GM10266 (cell line): ENCODE data around the gene DNM3.

Experiments
- DNase-seq: peaks from one replicate; pipeline ENCODE4 v3.0.0; 2012; ENCODE audit errors: extremely low spot score
- CTCF ChIP-seq: IDR thresholded peaks from 2 replicates; pipeline ENCODE4 v1.5.1; 2012; ENCODE audit warnings: mild to moderate bottlenecking, low read depth; ENCODE audit not compliant: control insufficient read depth, insufficient read depth; ENCODE audit errors: missing control alignments

The DNM3 gene

GRCh38 chr1:172266528-172267174, 425.4 kb downstream of the DNM3 start:
- TF ChIP-seq CTCF: no peak
- DNase-seq: no peak

- no peak for DNase-seq
- TF ChIP-seq CTCF: no peak
Measured at GRCh38 chr1:172268237-172268636, 426.9 kb downstream of the DNM3 start.

- no peak for DNase-seq
- TF ChIP-seq CTCF: no peak
Measured at GRCh38 chr1:172269084-172269483, 427.8 kb downstream of the DNM3 start.

GRCh38 chr1:172269644-172270043, 428.3 kb downstream of the DNM3 start:
- TF ChIP-seq CTCF: no peak
- DNase-seq: no peak

GRCh38 chr1:172270605-172271004, 429.3 kb downstream of the DNM3 start:
- DNase-seq: no peak
- no peak for TF ChIP-seq CTCF

GRCh38 chr1:172272087-172272486, 430.8 kb downstream of the DNM3 start:
- no peak for TF ChIP-seq CTCF

GRCh38 chr1:172273647-172274396, 432.5 kb downstream of the DNM3 start:
- DNase-seq: no peak
- TF ChIP-seq CTCF: no peak

More at GRCh38 chr1:172272087-172272486, 430.8 kb downstream of the DNM3 start:
- no peak for DNase-seq
